ENCODE data around the gene STEAP1B. TPM values are rescaled to one million over a fixed set of nuclear protein-coding genes. Genes with fewer than 3 reads are reported as not detected.
"Not testable (repeated sequence)": the region's sequence is repeated elsewhere in the genome, so short reads cannot be mapped to it uniquely, and the experiment has no call there.

The STEAP1B gene
- total RNA-seq, 1 donor from 2014 or later, result 5.6 TPM

DNA sequence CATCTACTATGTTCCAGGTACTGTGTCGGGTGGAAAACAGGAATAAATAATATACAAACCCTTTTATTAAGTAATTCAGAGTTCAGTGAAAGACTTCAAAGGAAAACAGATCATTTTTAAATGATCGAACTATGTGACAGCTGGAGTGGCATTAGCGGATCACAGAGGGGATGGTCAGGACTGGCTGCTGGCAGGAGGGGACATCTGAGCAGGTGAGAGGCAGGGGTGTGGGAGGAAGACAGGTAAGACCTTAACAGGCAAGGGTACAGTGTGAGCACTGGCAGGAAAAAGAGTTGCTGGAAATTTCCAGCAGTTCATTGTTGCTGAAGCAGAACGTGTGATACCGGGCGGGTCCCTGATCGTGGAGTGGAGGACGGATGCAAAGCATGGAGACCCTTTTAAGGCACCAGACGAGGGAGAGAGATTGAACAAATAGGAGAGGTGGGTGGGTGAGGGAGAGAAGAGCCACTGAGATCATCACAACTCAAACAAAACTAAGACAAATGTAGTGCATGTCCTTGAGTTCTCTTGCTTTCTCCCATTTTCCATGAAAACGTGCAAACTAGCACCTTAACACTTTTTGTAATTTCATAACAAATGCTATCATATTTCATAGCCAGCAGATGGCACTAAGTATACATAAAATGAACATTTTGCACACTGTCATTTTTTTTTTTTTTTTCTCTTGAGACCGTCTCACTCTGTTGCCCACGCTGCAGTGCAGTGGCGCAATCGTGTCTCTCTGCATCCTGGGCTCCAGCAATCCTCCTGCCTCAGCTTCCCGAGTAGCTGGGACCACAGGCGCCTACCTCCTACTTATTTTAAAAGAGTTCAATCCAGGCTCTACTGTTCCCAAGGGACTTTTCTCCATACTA lies 23.7 kb upstream of the STEAP1B start:
- Mint-ChIP-seq H3K36me3 (ENCODE audit: low read depth, unreplicated experiment) (peaks cover 12% of the 10 kb centered on the region), H3K27ac (ENCODE audit: unreplicated experiment) (peak overlapping the region; percentile 4)
- not testable (repeated sequence) for H3K27me3 Mint-ChIP-seq (ENCODE audit: unreplicated experiment); H3K9me3 Mint-ChIP-seq (ENCODE audit: unreplicated experiment); H3K4me3 Mint-ChIP-seq (ENCODE audit: unreplicated experiment); DNase-seq (ENCODE audit: low spot score); H3K4me1 Mint-ChIP-seq (ENCODE audit: unreplicated experiment)

DNA sequence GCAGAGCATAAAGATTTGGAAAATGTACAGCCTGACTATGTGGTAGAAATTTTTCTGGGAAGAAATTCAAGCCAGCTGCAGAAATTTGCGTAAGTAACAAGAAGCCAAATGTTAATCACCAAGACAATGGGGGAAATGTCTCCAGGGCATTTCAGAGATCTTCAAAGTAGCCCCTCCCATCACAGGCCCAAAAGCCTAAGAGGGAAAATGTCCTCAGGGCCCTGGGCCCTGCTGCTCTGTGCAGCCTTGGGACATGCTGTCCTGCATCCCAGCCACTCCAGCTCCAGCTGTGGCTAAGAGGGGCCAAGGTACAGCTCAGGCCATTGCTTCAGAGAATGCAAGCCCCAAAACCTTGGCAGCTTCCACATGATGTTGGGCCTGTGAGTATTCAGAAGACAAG lies 19.6 kb upstream of the STEAP1B start:
- H3K4me3 Mint-ChIP-seq (ENCODE audit: unreplicated experiment), result peak overlapping the region; percentile 34
- not testable (repeated sequence) for H3K27me3 Mint-ChIP-seq (ENCODE audit: unreplicated experiment); H3K27ac Mint-ChIP-seq (ENCODE audit: unreplicated experiment); H3K9me3 Mint-ChIP-seq (ENCODE audit: unreplicated experiment); H3K4me1 Mint-ChIP-seq (ENCODE audit: unreplicated experiment); DNase-seq (ENCODE audit: low spot score)
- H3K36me3 Mint-ChIP-seq (ENCODE audit: low read depth, unreplicated experiment), result peaks cover 12% of the 10 kb centered on the region

DNA sequence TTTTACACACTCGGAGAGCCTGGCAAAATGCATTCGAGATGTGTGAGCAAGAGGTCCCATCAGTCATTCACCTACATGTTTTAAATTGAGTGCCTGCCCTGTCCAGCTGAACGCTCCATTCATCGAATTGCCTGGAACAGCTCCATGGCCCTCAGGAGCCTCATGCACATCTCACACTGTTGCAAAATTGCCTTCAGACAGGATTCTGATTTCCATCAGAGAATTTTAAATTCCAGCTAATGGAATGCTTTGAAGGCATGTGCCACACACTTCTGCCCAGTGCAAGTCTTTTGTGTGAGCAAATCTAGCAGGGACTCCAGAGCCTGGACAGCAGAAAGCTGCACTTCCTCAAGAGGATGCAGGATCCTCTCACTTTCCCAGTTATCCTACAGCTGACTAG lies 17.0 kb upstream of the STEAP1B start:
- not testable (repeated sequence) for DNase-seq (ENCODE audit: low spot score); H3K9me3 Mint-ChIP-seq (ENCODE audit: unreplicated experiment); H3K27me3 Mint-ChIP-seq (ENCODE audit: unreplicated experiment); H3K4me1 Mint-ChIP-seq (ENCODE audit: unreplicated experiment); H3K4me3 Mint-ChIP-seq (ENCODE audit: unreplicated experiment); H3K27ac Mint-ChIP-seq (ENCODE audit: unreplicated experiment)
- peaks cover 12% of the 10 kb centered on the region for H3K36me3 Mint-ChIP-seq (ENCODE audit: low read depth, unreplicated experiment)

DNA sequence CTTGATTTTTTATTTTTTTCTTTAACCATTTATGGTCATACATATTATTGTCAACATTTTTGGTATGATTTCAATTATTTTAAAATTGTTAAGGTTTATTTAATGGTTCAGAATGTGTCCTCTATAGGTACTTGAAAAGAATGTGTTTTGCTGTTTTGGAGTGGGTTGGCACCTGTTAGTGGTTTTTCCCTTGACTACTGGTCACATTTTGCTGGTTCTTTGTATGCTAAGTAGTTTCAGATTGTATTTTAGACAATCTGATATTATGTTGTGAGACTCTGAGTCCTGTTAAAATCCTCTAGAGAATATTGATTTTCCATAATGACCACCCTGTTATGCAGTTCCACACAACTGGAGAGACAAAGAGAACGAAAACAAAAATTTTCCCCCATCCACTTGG lies 15.0 kb upstream of the STEAP1B start:
- H3K36me3 Mint-ChIP-seq (ENCODE audit: low read depth, unreplicated experiment); H3K4me1 Mint-ChIP-seq (ENCODE audit: unreplicated experiment): not testable (repeated sequence)

DNA sequence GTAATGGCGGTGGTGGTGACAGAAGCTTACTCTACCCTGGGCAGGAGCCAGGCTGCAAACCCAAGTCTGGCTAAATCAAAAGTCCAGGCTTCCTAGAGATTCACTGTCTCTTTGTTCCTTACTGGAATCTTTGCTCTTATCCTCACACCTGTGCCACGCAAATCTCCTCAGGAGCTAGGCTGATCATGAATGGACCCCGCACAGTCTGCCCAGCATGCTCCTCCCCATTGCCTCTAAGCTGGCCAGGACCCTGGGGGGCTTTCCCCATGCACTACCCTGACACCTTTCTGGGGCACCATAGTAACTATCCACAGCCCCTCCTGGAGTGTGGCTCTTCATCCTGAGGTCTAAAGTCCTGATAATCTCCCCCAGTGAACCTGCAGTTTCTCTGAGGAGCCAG lies 7.3 kb upstream of the STEAP1B start:
- DNase-seq (ENCODE audit: low spot score); H3K4me1 Mint-ChIP-seq (ENCODE audit: unreplicated experiment); H3K9me3 Mint-ChIP-seq (ENCODE audit: unreplicated experiment); H3K4me3 Mint-ChIP-seq (ENCODE audit: unreplicated experiment); H3K27me3 Mint-ChIP-seq (ENCODE audit: unreplicated experiment); H3K27ac Mint-ChIP-seq (ENCODE audit: unreplicated experiment); H3K36me3 Mint-ChIP-seq (ENCODE audit: low read depth, unreplicated experiment): not testable (repeated sequence)

More for the DNA sequence above, 15.0 kb upstream of the STEAP1B start:
- DNase-seq (ENCODE audit: low spot score); H3K27ac Mint-ChIP-seq (ENCODE audit: unreplicated experiment); H3K27me3 Mint-ChIP-seq (ENCODE audit: unreplicated experiment); H3K4me3 Mint-ChIP-seq (ENCODE audit: unreplicated experiment); H3K9me3 Mint-ChIP-seq (ENCODE audit: unreplicated experiment): not testable (repeated sequence)

DNA sequence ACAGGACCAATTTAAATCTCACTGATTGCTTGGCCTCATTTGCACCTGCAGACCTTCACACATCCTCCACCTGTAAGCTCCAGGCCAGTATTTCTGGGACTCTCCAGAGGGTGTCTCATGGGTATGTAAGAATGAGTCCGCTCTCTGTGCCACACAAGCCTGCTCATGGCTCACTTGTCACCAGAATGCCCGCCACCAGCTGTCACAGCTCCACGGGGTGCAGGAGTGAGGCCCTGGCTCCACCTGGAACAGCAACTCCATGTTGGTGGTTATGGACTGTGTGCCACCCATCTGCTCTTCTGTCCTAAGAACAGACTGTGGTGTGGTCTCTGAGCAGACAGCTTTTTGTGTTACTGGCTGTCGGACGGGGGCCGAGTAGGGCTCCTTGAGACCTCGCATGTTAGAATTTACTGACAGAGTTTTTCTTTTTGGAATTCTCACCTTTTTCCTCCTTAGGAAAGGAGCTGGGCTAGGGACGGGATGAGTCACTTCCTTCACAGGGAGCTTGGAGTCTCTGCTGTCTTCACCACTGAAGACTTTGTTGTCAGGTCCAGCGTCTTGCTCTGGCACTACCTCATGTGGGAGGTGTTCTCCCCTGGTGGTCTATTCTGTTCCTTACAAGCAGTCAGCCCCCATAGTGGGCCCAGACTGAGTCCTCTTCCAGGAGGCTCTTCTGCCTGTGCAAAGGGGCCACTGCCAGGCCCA lies 6.5 kb upstream of the STEAP1B start:
- DNase-seq (ENCODE audit: low spot score); H3K36me3 Mint-ChIP-seq (ENCODE audit: low read depth, unreplicated experiment); H3K9me3 Mint-ChIP-seq (ENCODE audit: unreplicated experiment); H3K27ac Mint-ChIP-seq (ENCODE audit: unreplicated experiment); H3K4me1 Mint-ChIP-seq (ENCODE audit: unreplicated experiment); H3K27me3 Mint-ChIP-seq (ENCODE audit: unreplicated experiment); H3K4me3 Mint-ChIP-seq (ENCODE audit: unreplicated experiment): not testable (repeated sequence)

DNA sequence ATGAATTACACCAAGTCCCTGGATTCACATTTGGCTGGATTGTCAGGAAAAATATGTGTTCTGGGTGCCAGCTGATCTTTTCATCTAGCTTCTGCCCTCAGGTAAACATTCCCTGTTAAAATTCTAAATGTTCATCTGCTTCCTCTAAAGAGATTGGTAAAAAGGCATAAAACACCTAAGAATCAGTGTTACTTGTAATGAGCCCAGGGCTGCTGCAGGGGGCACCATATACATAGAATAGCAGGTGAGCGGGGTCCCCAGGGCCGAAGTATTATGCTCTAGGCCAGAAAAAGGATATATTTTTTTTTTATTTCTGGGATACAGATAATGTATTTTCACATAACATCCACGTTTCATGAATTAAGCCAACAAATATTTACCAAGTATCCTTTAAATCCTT lies 4.5 kb upstream of the STEAP1B start:
- TF ChIP-seq, protein P1, sequence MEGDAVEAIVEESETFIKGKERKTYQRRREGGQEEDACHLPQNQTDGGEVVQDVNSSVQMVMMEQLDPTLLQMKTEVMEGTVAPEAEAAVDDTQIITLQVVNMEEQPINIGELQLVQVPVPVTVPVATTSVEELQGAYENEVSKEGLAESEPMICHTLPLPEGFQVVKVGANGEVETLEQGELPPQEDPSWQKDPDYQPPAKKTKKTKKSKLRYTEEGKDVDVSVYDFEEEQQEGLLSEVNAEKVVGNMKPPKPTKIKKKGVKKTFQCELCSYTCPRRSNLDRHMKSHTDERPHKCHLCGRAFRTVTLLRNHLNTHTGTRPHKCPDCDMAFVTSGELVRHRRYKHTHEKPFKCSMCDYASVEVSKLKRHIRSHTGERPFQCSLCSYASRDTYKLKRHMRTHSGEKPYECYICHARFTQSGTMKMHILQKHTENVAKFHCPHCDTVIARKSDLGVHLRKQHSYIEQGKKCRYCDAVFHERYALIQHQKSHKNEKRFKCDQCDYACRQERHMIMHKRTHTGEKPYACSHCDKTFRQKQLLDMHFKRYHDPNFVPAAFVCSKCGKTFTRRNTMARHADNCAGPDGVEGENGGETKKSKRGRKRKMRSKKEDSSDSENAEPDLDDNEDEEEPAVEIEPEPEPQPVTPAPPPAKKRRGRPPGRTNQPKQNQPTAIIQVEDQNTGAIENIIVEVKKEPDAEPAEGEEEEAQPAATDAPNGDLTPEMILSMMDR (IDR thresholded peaks at IDR 0.05; ENCODE audit: unreplicated experiment), result peak; percentile 48
- not testable (repeated sequence) for H3K9me3 Mint-ChIP-seq (ENCODE audit: unreplicated experiment); H3K4me3 Mint-ChIP-seq (ENCODE audit: unreplicated experiment)

DNA sequence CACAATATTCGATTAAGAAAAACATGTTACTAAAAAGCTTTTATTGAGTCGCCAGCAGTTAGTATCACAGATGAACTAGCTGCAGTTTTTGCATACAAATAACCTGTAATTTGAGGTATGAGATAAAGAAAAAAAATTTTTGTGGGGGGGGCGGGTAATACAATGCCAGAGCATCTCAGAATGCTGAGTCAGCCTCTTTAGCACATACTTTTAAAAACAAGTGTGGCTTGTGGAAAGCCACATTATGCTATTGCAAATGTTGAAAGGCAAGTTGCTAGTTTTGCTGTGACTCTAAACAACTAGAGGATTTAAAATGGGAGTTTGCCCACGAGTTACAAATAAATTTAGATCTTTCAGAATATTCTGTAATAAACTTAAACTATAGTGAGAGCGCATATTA lies 2.1 kb upstream of the STEAP1B start:
- H3K27ac Mint-ChIP-seq (ENCODE audit: unreplicated experiment); H3K9me3 Mint-ChIP-seq (ENCODE audit: unreplicated experiment): not testable (repeated sequence)

More for the DNA sequence above, 4.5 kb upstream of the STEAP1B start:
- DNase-seq (ENCODE audit: low spot score); H3K27me3 Mint-ChIP-seq (ENCODE audit: unreplicated experiment); H3K4me1 Mint-ChIP-seq (ENCODE audit: unreplicated experiment); H3K36me3 Mint-ChIP-seq (ENCODE audit: low read depth, unreplicated experiment); H3K27ac Mint-ChIP-seq (ENCODE audit: unreplicated experiment): not testable (repeated sequence)

DNA sequence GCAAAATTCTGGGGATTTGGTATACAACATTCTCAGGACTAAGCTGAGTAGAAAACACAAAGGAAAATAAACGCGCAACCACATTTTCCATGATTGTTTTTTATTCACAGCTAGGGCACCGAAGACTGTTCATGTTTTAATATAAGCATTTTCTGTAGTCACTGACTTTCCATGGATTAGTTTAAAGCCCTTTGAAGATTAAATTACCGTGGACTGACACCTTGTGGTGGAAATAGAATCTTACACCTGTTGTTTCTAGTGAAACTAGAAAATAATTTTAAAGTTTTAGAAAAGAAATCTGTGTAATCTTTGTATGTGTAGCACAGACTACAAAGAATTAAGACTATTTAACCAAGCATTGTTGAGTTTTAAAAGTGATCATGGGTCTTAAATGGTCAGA lies 1.3 kb upstream of the STEAP1B start:
- not testable (repeated sequence) for H3K27ac Mint-ChIP-seq (ENCODE audit: unreplicated experiment); H3K4me3 Mint-ChIP-seq (ENCODE audit: unreplicated experiment); H3K4me1 Mint-ChIP-seq (ENCODE audit: unreplicated experiment); H3K9me3 Mint-ChIP-seq (ENCODE audit: unreplicated experiment); DNase-seq (ENCODE audit: low spot score); H3K36me3 Mint-ChIP-seq (ENCODE audit: low read depth, unreplicated experiment); H3K27me3 Mint-ChIP-seq (ENCODE audit: unreplicated experiment)

More for the DNA sequence above, 2.1 kb upstream of the STEAP1B start:
- DNase-seq (ENCODE audit: low spot score); H3K27me3 Mint-ChIP-seq (ENCODE audit: unreplicated experiment); H3K36me3 Mint-ChIP-seq (ENCODE audit: low read depth, unreplicated experiment); H3K4me1 Mint-ChIP-seq (ENCODE audit: unreplicated experiment); H3K4me3 Mint-ChIP-seq (ENCODE audit: unreplicated experiment): not testable (repeated sequence)

Data from endothelial cell (in vitro differentiated cells).